ENCODE data around the gene RNF14.

GRCh38 chr5:142014911-142015584 is 46.1 kb downstream of the RNF14 start:
- no peak for TF ChIP-seq EP300 (IDR thresholded peaks at IDR 0.05)
- TF ChIP-seq CTCF (IDR thresholded peaks at IDR 0.05): peak in 5 of 7 experiments; percentile 14 to 52 (median 45)
